Measurements from ENCODE around the gene NEO1.
"Not testable (repeated sequence)": the region's sequence is repeated elsewhere in the genome, so short reads cannot be mapped to it uniquely, and the experiment has no call there.

The NEO1 gene

DNA sequence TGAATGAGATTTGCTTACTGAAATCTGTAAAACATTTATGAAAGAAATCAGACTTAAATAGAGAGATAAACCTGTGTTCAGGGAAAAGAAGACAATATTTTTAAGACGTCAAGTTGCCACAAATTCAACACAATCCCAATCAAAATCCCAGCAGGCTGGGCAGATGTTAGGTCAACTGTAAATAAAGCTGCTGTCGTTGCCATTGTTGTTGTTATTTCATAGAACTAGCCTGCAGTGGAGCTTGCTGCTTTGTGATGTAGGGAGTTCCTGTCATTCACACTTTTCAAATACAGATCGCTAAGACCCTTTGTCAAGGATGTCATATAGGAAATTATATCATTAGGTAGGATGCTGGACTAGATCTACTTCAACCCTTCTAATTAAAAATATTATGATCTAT is 123.1 kb downstream of the NEO1 start:
- Histone ChIP-seq H3K4me3 (ENCODE audit: low read depth in 1 of 5, low read length in 5 of 5) (no peak overlapping the region), H3K4me1 (ENCODE audit: control insufficient read depth in 5 of 5, insufficient read depth in 5 of 5, low read length in 5 of 5) (no peaks in the 10 kb centered on the region), H3K27me3 (ENCODE audit: control insufficient read depth in 5 of 5, insufficient read depth in 4 of 5, low read length in 5 of 5) (no peaks in the 10 kb centered on the region), H3K27ac (ENCODE audit: low read depth, low read length) (no peak overlapping the region), H3K36me3 (ENCODE audit: control insufficient read depth in 5 of 5, insufficient read depth in 5 of 5, low read length in 5 of 5) (peaks cover 0 to 5% (median 0%) of the 10 kb centered on the region in 5 donors), H3K9ac (ENCODE audit: low read length in 5 of 5) (no peak overlapping the region), H3K9me3 (ENCODE audit: control insufficient read depth in 5 of 5, low read length in 5 of 5) (no peaks in the 10 kb centered on the region)

DNA sequence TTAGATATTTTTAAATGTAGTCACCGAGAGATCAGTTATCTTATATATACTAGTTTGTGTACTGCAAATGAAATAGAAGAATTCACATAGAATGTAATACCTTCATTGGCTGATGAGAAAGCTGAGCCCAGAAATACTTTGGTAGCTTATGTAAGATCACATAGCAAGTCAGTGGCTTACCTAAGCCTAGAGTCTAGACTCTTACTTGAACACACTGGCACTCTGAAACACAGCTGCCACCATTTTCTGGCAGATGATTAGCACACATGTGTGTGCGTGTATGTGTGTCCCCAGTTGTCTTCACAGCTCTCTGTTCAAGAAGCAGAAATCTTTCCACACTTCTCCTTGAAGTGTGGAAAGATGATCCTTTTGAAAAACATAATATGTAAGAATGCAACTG is 124.3 kb downstream of the NEO1 start:
- Histone ChIP-seq H3K36me3 (ENCODE audit: control insufficient read depth in 5 of 5, insufficient read depth in 5 of 5, low read length in 5 of 5) (peaks cover 0 to 5% (median 0%) of the 10 kb centered on the region in 5 donors), H3K9me3 (ENCODE audit: control insufficient read depth in 5 of 5, low read length in 5 of 5) (no peaks in the 10 kb centered on the region), H3K27me3 (ENCODE audit: control insufficient read depth in 5 of 5, insufficient read depth in 4 of 5, low read length in 5 of 5) (no peaks in the 10 kb centered on the region), H3K9ac (ENCODE audit: low read length in 5 of 5) (no peak overlapping the region), H3K4me3 (ENCODE audit: low read depth in 1 of 5, low read length in 5 of 5) (no peak overlapping the region), H3K27ac (ENCODE audit: low read depth, low read length) (no peak overlapping the region), H3K4me1 (ENCODE audit: control insufficient read depth in 5 of 5, insufficient read depth in 5 of 5, low read length in 5 of 5) (no peaks in the 10 kb centered on the region)

DNA sequence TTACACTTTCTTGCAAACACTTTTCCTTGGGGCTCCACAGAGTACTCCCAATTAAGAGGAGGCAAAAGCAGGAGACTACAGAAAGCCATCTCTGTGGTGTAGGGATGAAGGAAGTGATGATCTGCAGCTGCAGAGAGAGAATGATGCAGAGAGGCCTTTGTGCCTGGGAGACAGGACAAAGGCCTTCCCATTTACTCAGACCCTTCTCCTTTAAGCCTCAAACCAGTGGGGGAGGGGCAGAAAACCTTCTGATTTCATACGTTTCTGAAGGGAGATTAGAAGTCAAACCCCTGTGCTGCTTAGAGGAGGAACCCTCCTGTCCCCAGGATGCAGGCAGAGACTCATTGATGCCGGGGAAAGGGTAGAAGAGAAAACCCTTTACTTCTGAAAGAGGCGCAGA is 130.8 kb downstream of the NEO1 start:
- H3K27ac ChIP-seq (ENCODE audit: low read depth, low read length) = no peak overlapping the region
- H3K27me3 ChIP-seq (ENCODE audit: control insufficient read depth in 5 of 5, insufficient read depth in 4 of 5, low read length in 5 of 5) = no peaks in the 10 kb centered on the region
- H3K4me1 ChIP-seq (ENCODE audit: control insufficient read depth in 5 of 5, insufficient read depth in 5 of 5, low read length in 5 of 5) = no peaks in the 10 kb centered on the region
- H3K36me3 ChIP-seq (ENCODE audit: control insufficient read depth in 5 of 5, insufficient read depth in 5 of 5, low read length in 5 of 5) = peaks cover 0 to 5% (median 0%) of the 10 kb centered on the region in 5 donors
- H3K9me3 ChIP-seq (ENCODE audit: control insufficient read depth in 5 of 5, low read length in 5 of 5) = peaks cover 0 to 2% (median 2%) of the 10 kb centered on the region in 5 donors
- no peak overlapping the region for H3K4me3 ChIP-seq (ENCODE audit: low read depth in 1 of 5, low read length in 5 of 5)
- H3K9ac ChIP-seq (ENCODE audit: low read length in 5 of 5) = no peak overlapping the region

DNA sequence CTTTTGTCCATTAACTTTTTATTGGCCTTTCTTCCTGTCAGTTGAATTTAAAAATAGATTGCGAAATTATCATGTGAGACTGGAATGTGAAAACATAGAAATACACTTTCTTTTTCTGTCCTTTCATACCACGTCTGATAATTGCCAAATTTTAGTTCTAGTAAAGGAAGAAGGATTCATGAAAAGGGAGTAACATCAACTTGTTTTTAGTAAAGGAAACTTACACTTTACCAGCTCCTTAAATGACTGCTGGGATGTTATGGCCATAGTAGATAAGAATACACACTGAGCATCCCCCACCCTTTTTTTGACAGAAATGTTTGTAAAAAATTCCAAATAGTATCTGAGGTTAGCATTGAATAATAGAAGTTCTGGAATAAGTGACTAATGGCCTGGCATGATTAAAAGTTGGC is 137.9 kb downstream of the NEO1 start:
- Histone ChIP-seq H3K36me3 (ENCODE audit: control insufficient read depth in 5 of 5, insufficient read depth in 5 of 5, low read length in 5 of 5) (no peaks in the 10 kb centered on the region), H3K27me3 (ENCODE audit: control insufficient read depth in 5 of 5, insufficient read depth in 4 of 5, low read length in 5 of 5) (no peaks in the 10 kb centered on the region), H3K9me3 (ENCODE audit: control insufficient read depth in 5 of 5, low read length in 5 of 5) (peaks cover 0 to 2% (median 1%) of the 10 kb centered on the region in 5 donors), H3K4me3 (ENCODE audit: low read depth in 1 of 5, low read length in 5 of 5) (no peak overlapping the region), H3K9ac (ENCODE audit: low read length in 5 of 5) (no peak overlapping the region), H3K4me1 (ENCODE audit: control insufficient read depth in 5 of 5, insufficient read depth in 5 of 5, low read length in 5 of 5) (peaks cover 0 to 4% (median 0%) of the 10 kb centered on the region in 5 donors), H3K27ac (ENCODE audit: low read depth, low read length) (no peak overlapping the region)

DNA sequence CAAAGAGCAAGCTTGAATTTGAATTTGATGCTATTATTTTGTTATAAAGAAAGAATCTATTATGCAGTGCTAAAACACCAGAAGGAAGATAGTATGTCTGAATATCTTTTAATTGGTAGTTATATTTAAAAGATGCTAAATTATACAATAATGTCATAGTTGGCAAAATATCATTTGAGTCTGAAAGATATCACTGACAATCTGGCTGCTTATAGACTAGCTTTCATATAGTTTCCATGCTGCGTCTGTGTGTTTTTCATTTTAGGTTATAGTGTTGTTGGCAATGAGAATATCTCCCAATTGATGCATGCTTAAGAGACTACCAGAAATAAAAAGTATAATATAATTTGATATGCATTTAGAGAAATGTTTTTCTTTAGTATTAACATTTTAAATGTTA is 142.9 kb downstream of the NEO1 start:
- peaks cover 0 to 3% (median 0%) of the 10 kb centered on the region in 5 donors for H3K4me1 ChIP-seq (ENCODE audit: control insufficient read depth in 5 of 5, insufficient read depth in 5 of 5, low read length in 5 of 5)
- H3K9ac ChIP-seq (ENCODE audit: low read length in 5 of 5) = no peak overlapping the region
- no peak overlapping the region for H3K4me3 ChIP-seq (ENCODE audit: low read depth in 1 of 5, low read length in 5 of 5)
- no peak overlapping the region for H3K27ac ChIP-seq (ENCODE audit: low read depth, low read length)
- H3K27me3 ChIP-seq (ENCODE audit: control insufficient read depth in 5 of 5, insufficient read depth in 4 of 5, low read length in 5 of 5) = no peaks in the 10 kb centered on the region
- no peaks in the 10 kb centered on the region for H3K36me3 ChIP-seq (ENCODE audit: control insufficient read depth in 5 of 5, insufficient read depth in 5 of 5, low read length in 5 of 5)
- H3K9me3 ChIP-seq (ENCODE audit: control insufficient read depth in 5 of 5, low read length in 5 of 5) = no peaks in the 10 kb centered on the region

DNA sequence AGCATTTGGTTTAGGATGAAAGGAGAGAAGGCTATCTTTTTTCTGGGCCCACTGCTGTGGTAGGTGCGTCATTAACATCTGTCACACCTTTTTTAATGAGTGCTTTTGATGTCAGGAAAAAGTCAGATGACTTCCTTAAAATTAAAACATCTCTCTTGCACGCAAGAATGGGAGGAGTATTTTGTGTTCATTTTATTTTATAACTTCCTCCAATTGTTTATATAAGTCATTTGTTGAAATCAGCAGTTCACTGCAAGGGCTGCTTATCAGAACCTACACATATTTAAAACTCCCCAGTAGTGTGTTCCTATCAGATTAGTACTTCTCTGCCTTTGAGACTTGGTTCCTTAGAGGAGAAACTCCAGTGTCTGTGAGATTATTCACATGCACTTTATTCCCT is 143.8 kb downstream of the NEO1 start:
- no peak overlapping the region for H3K27ac ChIP-seq (ENCODE audit: low read depth, low read length)
- H3K9ac ChIP-seq (ENCODE audit: low read length in 5 of 5) = no peak overlapping the region
- no peak overlapping the region for H3K4me3 ChIP-seq (ENCODE audit: low read depth in 1 of 5, low read length in 5 of 5)
- no peaks in the 10 kb centered on the region for H3K9me3 ChIP-seq (ENCODE audit: control insufficient read depth in 5 of 5, low read length in 5 of 5)
- H3K4me1 ChIP-seq (ENCODE audit: control insufficient read depth in 5 of 5, insufficient read depth in 5 of 5, low read length in 5 of 5) = no peaks in the 10 kb centered on the region
- no peaks in the 10 kb centered on the region for H3K36me3 ChIP-seq (ENCODE audit: control insufficient read depth in 5 of 5, insufficient read depth in 5 of 5, low read length in 5 of 5)
- H3K27me3 ChIP-seq (ENCODE audit: control insufficient read depth in 5 of 5, insufficient read depth in 4 of 5, low read length in 5 of 5) = no peaks in the 10 kb centered on the region

DNA sequence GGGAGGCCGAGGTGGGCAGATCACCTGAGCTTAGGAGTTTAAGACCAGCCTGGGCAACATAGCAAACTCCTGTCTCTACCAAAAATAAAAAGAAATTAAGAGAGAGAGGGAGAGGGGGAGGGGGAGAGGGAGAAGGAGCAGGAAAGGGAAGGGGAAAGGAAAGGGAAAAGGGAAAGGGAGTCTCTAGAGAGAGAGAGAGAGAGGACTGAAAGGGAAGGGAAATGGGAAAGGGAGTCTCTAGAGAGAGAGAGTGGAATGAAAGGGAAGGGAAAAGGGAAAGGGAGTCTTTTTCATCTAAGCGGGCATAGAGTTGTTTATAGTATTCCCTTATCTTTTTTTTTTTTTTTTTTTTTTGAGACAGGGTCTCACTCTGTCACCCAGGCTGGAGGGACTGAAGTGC is 148.1 kb downstream of the NEO1 start:
- Histone ChIP-seq H3K9ac (ENCODE audit: low read length in 5 of 5) (no peak overlapping the region), H3K9me3 (ENCODE audit: control insufficient read depth in 5 of 5, low read length in 5 of 5) (peaks cover 0 to 6% (median 2%) of the 10 kb centered on the region in 5 donors), H3K36me3 (ENCODE audit: control insufficient read depth in 5 of 5, insufficient read depth in 5 of 5, low read length in 5 of 5) (no peaks in the 10 kb centered on the region), H3K4me3 (ENCODE audit: low read depth in 1 of 5, low read length in 5 of 5) (no peak overlapping the region), H3K4me1 (ENCODE audit: control insufficient read depth in 5 of 5, insufficient read depth in 5 of 5, low read length in 5 of 5) (no peaks in the 10 kb centered on the region), H3K27me3 (ENCODE audit: control insufficient read depth in 5 of 5, insufficient read depth in 4 of 5, low read length in 5 of 5) (no peaks in the 10 kb centered on the region), H3K27ac (ENCODE audit: low read depth, low read length) (no peak overlapping the region)

DNA sequence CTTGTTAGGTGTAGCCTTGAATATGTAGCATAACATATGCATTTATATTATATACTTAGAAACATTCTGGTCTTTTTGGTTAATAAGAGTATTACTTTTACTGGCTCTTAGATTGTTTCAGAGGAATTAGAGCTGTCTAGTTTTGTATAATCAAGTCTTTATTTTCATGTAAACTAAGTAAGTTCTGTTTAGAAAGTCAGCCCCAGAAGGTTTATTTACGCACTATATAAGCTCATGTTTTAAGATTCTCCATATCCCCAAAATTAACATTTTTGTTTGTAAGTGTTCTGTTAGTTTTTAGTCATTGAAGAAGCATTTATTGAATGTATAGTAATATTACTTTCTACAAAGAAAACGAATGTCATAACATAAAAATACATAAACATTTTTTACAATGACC is 158.4 kb downstream of the NEO1 start:
- Histone ChIP-seq H3K36me3 (ENCODE audit: control insufficient read depth in 5 of 5, insufficient read depth in 5 of 5, low read length in 5 of 5) (no peaks in the 10 kb centered on the region), H3K4me1 (ENCODE audit: control insufficient read depth in 5 of 5, insufficient read depth in 5 of 5, low read length in 5 of 5) (no peaks in the 10 kb centered on the region), H3K27me3 (ENCODE audit: control insufficient read depth in 5 of 5, insufficient read depth in 4 of 5, low read length in 5 of 5) (no peaks in the 10 kb centered on the region), H3K9ac (ENCODE audit: low read length in 5 of 5) (no peak overlapping the region), H3K4me3 (ENCODE audit: low read depth in 1 of 5, low read length in 5 of 5) (no peak overlapping the region), H3K9me3 (ENCODE audit: control insufficient read depth in 5 of 5, low read length in 5 of 5) (no peaks in the 10 kb centered on the region), H3K27ac (ENCODE audit: low read depth, low read length) (no peak overlapping the region)

DNA sequence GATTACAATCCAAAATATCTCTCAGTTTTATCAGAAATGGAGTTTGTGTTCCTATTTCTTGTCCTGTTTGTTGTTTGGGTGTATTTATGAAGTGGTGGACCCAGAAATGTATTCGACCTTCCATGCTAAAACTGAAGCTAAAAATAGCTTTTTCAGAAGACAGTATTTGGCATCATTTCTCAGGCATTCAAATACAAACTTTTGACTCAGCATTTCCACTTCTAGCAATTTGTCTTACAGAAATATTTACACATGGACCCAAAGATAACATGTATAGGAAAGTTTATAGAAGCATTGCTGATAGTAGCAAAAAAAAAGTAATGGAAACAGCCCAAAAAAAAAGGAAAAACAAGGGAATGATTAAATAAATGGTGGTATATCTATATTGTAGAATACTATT is 160.2 kb downstream of the NEO1 start:
- no peaks in the 10 kb centered on the region for H3K9me3 ChIP-seq (ENCODE audit: control insufficient read depth in 5 of 5, low read length in 5 of 5)
- no peaks in the 10 kb centered on the region for H3K36me3 ChIP-seq (ENCODE audit: control insufficient read depth in 5 of 5, insufficient read depth in 5 of 5, low read length in 5 of 5)
- H3K9ac ChIP-seq (ENCODE audit: low read length in 5 of 5) = no peak overlapping the region
- H3K27me3 ChIP-seq (ENCODE audit: control insufficient read depth in 5 of 5, insufficient read depth in 4 of 5, low read length in 5 of 5) = no peaks in the 10 kb centered on the region
- no peak overlapping the region for H3K27ac ChIP-seq (ENCODE audit: low read depth, low read length)
- H3K4me3 ChIP-seq (ENCODE audit: low read depth in 1 of 5, low read length in 5 of 5) = no peak overlapping the region
- H3K4me1 ChIP-seq (ENCODE audit: control insufficient read depth in 5 of 5, insufficient read depth in 5 of 5, low read length in 5 of 5) = no peaks in the 10 kb centered on the region

DNA sequence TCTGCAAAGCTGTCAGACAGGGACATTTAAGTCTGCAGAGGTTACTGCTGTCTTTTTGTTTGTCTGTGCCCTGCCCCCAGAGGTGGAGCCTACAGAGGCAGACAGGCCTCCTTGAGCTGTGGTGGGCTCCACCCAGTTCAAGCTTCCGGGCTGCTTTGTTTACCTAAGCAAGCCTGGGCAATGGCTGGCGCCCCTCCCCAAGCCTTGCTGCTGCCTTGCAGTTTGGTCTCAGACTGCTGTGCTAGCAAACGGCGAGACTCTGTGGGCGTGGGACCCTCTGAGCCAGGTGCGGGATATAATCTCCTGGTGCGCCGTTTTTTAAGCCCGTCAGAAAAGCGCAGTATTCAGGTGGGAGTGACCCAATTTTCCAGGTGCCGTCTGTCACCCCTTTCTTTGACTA is 169.2 kb downstream of the NEO1 start:
- H3K36me3 ChIP-seq (ENCODE audit: control insufficient read depth in 5 of 5, insufficient read depth in 5 of 5, low read length in 5 of 5); H3K27ac ChIP-seq (ENCODE audit: low read depth, low read length); H3K27me3 ChIP-seq (ENCODE audit: control insufficient read depth in 5 of 5, insufficient read depth in 4 of 5, low read length in 5 of 5); H3K9ac ChIP-seq (ENCODE audit: low read length in 5 of 5); H3K4me1 ChIP-seq (ENCODE audit: control insufficient read depth in 5 of 5, insufficient read depth in 5 of 5, low read length in 5 of 5); H3K9me3 ChIP-seq (ENCODE audit: control insufficient read depth in 5 of 5, low read length in 5 of 5); H3K4me3 ChIP-seq (ENCODE audit: low read depth in 1 of 5, low read length in 5 of 5): not testable (repeated sequence)
